Psoas muscle (tissue), 8 donors: ENCODE data around the gene COMMD6. TPM values are rescaled to one million over a fixed set of nuclear protein-coding genes. Genes with fewer than 3 reads are reported as not detected.

Experiments
- ATAC-seq, 4 donors: fragments of 200-7000 bp; cut with Tn5 transposase; one replicate each; pipeline ENCODE4 v1.9.1; 2020; ENCODE audit warnings: moderate library complexity in 3 of 4, mild to moderate bottlenecking in 2 of 4
- DNase-seq, 2 donors: peaks; one replicate each; pipeline ENCODE4 v3.0.0-alpha.2; 2020
- H3K27ac ChIP-seq: fragments of 200-600 bp; one replicate; pipeline ENCODE4 v1.8.0; 2022
- H3K27me3 ChIP-seq, 3 donors: fragments of 200-600 bp in 1 of 3; one replicate each; pipeline versions ENCODE4 v1.6.1 to v1.8.0; 2013 to 2022; ENCODE audit warnings: low read length in 2 of 3, mild to moderate bottlenecking in 2 of 3, moderate library complexity in 1 of 3; ENCODE audit not compliant: insufficient read depth in 3 of 3
- H3K36me3 ChIP-seq, 2 donors: fragments of 200-600 bp in 1 of 2; one replicate each; pipeline versions ENCODE4 v1.6.1 to v1.8.0; 2013 to 2022; ENCODE audit warnings: low read depth in 1 of 2, mild to moderate bottlenecking in 1 of 2, moderate library complexity in 1 of 2; ENCODE audit not compliant: insufficient read depth in 1 of 2
- H3K4me1 ChIP-seq: fragments of 200-600 bp; one replicate; pipeline ENCODE4 v1.8.0; 2022
- H3K4me3 ChIP-seq: fragments of 200-600 bp; one replicate; pipeline ENCODE4 v1.8.0; 2022; ENCODE audit warnings: mild to moderate bottlenecking
- H3K9me3 ChIP-seq: fragments of 200-600 bp; one replicate; pipeline ENCODE4 v1.8.0; 2022
- CTCF ChIP-seq: fragments of 200-600 bp; IDR thresholded peaks from one replicate; pipeline ENCODE4 v1.8.0; 2022; ENCODE audit warnings: antibody characterized with exemption
- WGBS, 3 donors: extraction: QIAGEN DNeasy Blood & Tissue Kit; methylation state at CpG; one replicate each; pipeline versions ENCODE4 v1.1.6 to v1.1.7; 2013; 5-methylcytosine and 5-hydroxymethylcytosine counted together
- intact Hi-C, 2 donors: fragments of 100-400 bp; cut with DNase I; formaldehyde crosslinking; loops; one replicate each; pipeline versions ENCODE4 v1.11.0 to v1.14.2; 2022
- polyA plus RNA-seq, 3 donors: library from polyadenylated mRNA; stranded (reverse); fragments of 200-250 nt; gene quantifications; one replicate each; pipeline ENCODE4 v1.2.3, GENCODE V29; 2013
- total RNA-seq, 4 donors: library from RNA; stranded (reverse); fragmentation: NEBNext Ultra II Directional in 2 of 4; extraction: Animal tissue kit (Norgen Biotek cat#: 25700) in 2 of 4; gene quantifications; one replicate each; pipeline versions ENCODE4 v1.2.1 to v1.2.4, GENCODE V29; 2021 to 2023
- donor health status: healthy with polysubstance abuse.
- donor health status: DM: no; HTN: no; CAD: no; lungs with moderate emphysema.
- donor health status: Bipolar disorder and iron deficiency.
- donor health status: healthy.
- donor health status: DM: yes; HTN: yes; CAD: no.
- donor health status: DM: no; HTN: no; CAD: no.
- donor health status: DM: no; HTN: no; CAD: no.
- donor health status: DM: yes; HTN: yes; CAD: no.

COMMD6 gene
- total and polyA plus RNA-seq, 7 donors: 34.1 to 80.6 (median 46.8) TPM

- WGBS, 3 donors: 94 to 100% (median 95%) methylated on average over 1 of the region's 1 CpG
- no peaks in the 10 kb centered on the region for H3K27me3 ChIP-seq
- H3K27ac ChIP-seq: no peak overlapping the region
- no peak overlapping the region for H3K4me3 ChIP-seq
- no peaks in the 10 kb centered on the region for H3K36me3 ChIP-seq
- ATAC-seq: no peak
- no peak for TF ChIP-seq CTCF
- no peaks in the 10 kb centered on the region for H3K9me3 ChIP-seq
- intact Hi-C loops: loop anchor here in 1 of 2 donors (2.0 to 10.0 kb wide), 2 partner anchors 55 to 167 kb away; no protein-coding TSS in a partner anchor
- H3K4me1 ChIP-seq: peaks cover 5% of the 10 kb centered on the region
- DNase-seq: no peak
Measured at GRCh38 chr13:75541961-75542360, 4.3 kb upstream of the COMMD6 start.

- intact Hi-C loops: loop anchor here in 1 of 2 donors (10.0 kb wide), 1 partner anchor 166 kb away; no protein-coding TSS in a partner anchor
- Histone ChIP-seq H3K4me3 (no peak overlapping the region), H3K4me1 (peaks cover 12% of the 10 kb centered on the region), H3K36me3 (peaks cover under 1 to 2% of the 10 kb centered on the region in 2 donors), H3K9me3 (no peaks in the 10 kb centered on the region), H3K27me3 (no peaks in the 10 kb centered on the region), H3K27ac (no peak overlapping the region)
- 84 to 86% (median 85%) methylated on average over 4 of the region's 4 CpGs for WGBS, 3 donors
- no peak for DNase-seq
- no peak for ATAC-seq
- no peak for TF ChIP-seq CTCF
Measured at GRCh38 chr13:75541287-75541686, 3.6 kb upstream of the COMMD6 start.

GRCh38 chr13:75533861-75534260 lies 3.8 kb downstream of the COMMD6 start:
- H3K4me1 ChIP-seq: peaks cover 14% of the 10 kb centered on the region
- intact Hi-C loops: no loop called here
- no peak for DNase-seq
- TF ChIP-seq CTCF: no peak
- 96 to 100% (median 99%) methylated on average over 1 of the region's 1 CpG for WGBS, 3 donors
- H3K36me3 ChIP-seq: peaks cover 6 to 32% of the 10 kb centered on the region in 2 donors
- no peak for ATAC-seq
- H3K27ac ChIP-seq: no peak overlapping the region
- H3K4me3 ChIP-seq: no peak overlapping the region
- no peaks in the 10 kb centered on the region for H3K27me3 ChIP-seq
- no peaks in the 10 kb centered on the region for H3K9me3 ChIP-seq

- no peaks in the 10 kb centered on the region for H3K9me3 ChIP-seq
- intact Hi-C loops: no loop called here
- no peak overlapping the region for H3K4me3 ChIP-seq
- peaks cover 3 to 35% of the 10 kb centered on the region in 2 donors for H3K36me3 ChIP-seq
- ATAC-seq (no peak), DNase-seq (no peak)
- TF ChIP-seq CTCF: no peak
- no peaks in the 10 kb centered on the region for H3K4me1 ChIP-seq
- no peaks in the 10 kb centered on the region for H3K27me3 ChIP-seq
- no peak overlapping the region for H3K27ac ChIP-seq
Measured at GRCh38 chr13:75530549-75530961, 7.1 kb downstream of the COMMD6 start.

- Histone ChIP-seq H3K4me1 (no peaks in the 10 kb centered on the region), H3K36me3 (peaks cover 0 to 12% of the 10 kb centered on the region in 2 donors), H3K4me3 (no peak overlapping the region), H3K9me3 (no peaks in the 10 kb centered on the region), H3K27me3 (no peaks in the 10 kb centered on the region), H3K27ac (no peak overlapping the region)
- DNase-seq (no peak), ATAC-seq (no peak)
- no peak for TF ChIP-seq CTCF
- intact Hi-C loops: no loop called here
- 80 to 91% (median 89%) methylated on average over 3 of the region's 3 CpGs for WGBS, 3 donors
Measured at GRCh38 chr13:75521956-75522355, 15.7 kb downstream of the COMMD6 start.
